Fibroblast of peridontal ligament (primary cell): ENCODE data around the gene HSPA4L.

ENCODE experiments used
- DNase-seq: peaks from one replicate; pipeline ENCODE4 v3.0.0-alpha.2; 2010; ENCODE audit errors: extremely low read depth

Gene HSPA4L

DNA sequence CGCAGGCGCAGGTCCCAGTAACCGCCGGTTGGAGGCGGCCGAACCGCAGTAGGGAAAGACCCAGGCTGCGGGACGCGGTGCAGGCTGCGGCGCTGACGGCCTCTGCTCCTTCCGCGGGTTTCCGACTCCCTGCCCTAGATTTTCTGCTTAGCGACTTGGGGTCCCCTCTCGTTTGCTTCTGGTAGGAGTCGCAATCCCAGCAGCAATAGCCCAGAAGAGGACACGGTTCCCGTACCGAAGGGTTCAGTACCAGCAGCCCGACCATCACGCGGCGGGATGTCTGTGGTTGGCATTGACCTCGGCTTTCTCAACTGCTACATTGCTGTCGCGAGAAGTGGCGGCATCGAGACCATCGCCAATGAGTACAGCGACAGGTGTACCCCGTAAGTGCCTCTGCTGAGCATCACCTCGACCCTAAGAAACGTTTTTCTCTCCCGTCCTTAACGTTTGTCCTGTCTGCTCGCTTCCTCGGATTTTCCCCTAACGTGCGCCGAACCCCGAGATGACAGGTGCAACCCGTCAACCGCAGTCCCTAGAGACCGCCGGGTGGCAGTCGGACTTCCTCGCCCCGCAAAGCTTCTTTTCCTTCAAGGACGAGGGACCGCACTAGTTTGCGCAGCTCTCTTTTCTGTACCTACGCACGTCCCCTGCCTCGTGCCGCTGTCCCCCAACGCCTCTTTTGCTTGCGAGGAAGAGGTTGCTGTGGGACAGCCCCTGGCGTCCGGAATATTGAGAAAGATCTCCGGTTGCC, at the start of gene HSPA4L:
HSPA4L (plus strand) TSS at position 48 of the 751 bp plus-strand sequence; CDS start at position 277, 229 bp downstream.
- DNase-seq: peak; percentile 60

DNA sequence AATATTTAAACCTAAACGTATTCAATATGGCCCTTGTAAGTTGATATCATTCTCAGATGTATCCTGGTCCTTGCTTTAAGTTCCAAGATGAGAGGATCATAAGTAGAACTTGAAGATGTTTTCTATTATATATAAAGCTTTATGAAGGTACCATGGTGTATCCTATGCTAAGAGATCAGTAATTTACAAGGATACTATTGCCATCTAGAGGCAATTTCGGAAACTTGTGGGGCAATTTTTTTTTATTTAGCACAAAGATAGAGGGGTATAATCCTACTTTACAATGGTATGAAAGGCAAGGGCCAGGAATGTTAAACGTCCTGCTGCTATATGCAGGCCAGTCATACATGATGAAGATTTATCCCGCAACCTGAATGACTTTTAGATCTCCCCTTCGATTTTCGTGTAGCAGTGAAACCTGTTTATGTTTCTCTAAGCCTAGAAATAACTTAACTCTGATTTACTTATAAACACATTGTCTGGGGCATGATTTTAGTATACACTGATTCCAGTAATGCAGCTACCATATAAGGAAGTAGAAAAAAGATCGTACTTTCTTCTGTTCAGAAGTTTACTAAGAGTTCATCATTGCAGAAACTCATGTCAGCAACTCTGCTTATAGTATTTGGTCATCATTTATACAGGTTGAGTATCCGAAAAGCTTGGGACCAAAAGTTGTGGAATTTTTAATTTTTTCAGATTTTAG, 49.3 kb upstream of the HSPA4L start:
- peak; percentile 73 for DNase-seq

DNA sequence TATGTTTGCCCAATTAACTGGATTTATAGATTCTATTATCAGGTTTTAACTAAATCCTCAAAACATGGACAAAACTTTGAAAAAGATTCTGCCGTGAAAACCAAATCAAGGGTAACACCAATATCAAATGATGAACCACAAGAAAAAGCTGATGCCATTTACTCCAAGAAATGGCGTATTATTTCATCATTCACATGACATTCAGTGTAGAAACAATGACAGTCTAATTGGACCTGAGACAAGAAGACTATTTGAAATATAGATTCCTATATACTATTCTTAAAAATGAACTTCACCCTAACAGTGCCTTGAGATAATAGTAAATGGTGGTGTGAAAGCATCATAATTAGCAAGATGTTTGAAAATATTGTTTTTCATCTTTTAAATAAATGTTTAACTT, 47.1 kb upstream of the HSPA4L start:
- no peak for DNase-seq

DNA sequence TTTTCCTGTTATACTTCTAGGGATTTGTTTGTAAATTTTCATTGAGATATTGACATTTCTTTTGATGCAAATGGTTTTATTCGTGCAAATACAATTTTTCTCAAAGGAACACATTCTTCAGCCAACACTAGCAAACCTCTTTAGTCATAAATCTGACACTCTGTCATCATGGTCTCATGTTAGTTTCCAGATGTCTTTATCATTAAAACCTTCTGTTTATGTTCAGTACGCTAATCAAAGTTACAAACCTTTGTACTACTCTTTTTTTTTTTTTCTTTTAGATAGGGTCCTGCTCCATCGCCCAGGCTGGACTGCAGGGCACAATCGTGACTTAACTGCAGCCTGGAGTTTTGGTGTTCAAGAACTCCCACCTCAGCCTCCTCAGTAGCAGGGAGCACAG, 44.8 kb upstream of the HSPA4L start:
- DNase-seq: no peak

DNA sequence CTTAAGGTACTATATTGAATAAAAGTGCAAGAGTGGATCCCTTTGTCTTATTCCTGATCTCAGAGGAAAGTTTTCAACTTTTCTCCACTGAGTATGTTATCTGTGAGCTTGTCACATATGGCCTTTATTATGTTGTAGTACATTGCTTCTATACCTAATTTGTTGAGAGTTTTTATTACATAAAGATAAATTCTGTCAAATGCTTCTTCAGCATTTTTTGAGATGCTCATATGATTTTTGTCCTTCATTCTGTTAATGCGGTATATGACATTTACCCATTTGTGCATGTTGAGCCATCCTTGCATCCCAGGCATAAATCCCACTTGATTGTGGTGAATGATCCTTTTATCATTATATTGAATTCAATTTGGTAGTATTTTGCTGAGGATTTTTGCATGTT, 40.9 kb upstream of the HSPA4L start:
- DNase-seq: no peak

- DNase-seq: no peak
Observed at GRCh38 chr4:127747883-127748282, 34.2 kb upstream of the HSPA4L start.

GRCh38 chr4:127748957-127749356, 33.2 kb upstream of the HSPA4L start:
- DNase-seq: no peak

- no peak for DNase-seq
Observed at GRCh38 chr4:127756906-127757305, 25.2 kb upstream of the HSPA4L start.

- no peak for DNase-seq
Observed at GRCh38 chr4:127759228-127759820, 22.8 kb upstream of the HSPA4L start.

DNA sequence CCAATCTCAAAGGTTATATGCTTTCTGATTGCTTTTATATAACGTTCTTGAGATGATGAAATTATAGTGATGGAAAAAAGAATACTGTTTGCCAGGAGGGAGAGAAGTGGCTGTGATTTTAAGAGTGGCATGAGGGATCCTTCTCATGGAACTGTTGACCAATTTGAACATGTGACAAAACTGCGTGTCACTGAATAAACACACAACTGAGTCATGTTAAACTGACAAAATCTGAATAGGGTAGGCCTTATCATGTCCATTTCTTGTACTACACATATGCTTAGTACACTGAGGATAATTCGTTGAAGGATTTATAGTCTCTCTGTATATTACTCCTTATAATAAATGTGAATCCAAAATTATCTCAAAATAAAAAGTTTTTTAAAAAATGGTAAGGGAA, 22.2 kb upstream of the HSPA4L start:
- DNase-seq: no peak

GRCh38 chr4:127771535-127772275, 10.4 kb upstream of the HSPA4L start:
- no peak for DNase-seq

DNA sequence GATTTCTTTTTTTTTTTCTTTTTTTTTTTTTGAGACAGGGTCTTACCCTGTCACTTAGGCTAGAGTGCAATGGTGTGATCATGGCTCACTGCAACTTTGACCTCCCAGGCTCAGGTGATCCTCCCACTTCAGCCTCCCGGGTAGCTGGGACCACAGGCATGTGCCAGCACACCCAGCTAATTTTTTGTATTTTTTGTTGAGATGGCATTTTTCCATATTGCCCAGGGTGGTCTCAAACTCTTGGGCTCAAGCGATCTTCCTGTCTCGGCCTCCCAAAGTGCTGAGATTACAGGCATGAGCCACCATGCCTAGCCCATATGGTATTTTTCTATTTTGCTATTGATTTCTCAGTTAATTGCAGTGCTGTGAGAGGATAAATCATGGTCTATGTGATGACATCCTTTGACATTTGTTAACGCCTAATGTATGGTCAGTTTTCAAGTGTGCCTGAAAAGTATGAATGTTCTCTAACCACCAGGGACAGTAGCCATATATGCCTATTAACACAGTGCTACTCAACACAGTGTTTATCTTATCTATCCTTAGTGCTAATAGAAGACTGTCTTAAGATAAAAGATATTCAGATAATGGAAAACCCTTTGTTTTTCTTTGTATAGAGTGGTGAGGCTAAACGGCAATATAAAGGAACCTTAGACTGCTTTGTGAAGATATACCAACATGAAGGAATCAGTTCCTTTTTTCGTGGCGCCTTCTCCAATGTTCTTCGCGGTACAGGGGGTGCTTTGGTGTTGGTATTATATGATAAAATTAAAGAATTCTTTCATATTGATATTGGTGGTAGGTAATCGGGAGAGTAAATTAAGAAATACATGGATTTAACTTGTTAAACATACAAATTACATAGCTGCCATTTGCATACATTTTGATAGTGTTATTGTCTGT, 9.1 kb upstream of the HSPA4L start:
- no peak for DNase-seq

- DNase-seq: no peak
Observed at GRCh38 chr4:127775843-127776242, 6.3 kb upstream of the HSPA4L start.

DNA sequence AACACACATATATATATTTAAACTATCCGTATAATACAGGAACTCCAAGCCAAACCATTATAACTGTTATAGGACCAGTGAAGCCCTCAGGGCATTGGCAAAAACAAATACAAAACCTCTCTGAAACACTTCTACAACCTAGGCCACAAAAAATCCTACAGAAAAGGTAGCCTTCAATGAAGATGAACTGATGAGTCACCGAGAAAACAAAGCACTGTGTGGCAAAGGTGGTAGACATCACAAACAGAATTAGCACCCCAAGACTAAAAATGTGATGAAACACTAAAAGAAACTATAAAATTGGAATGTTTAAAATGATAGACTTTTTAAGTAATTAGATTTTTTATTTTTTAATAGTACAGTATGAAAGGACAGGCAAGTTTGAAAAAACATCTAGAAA, 5.5 kb upstream of the HSPA4L start:
- no peak for DNase-seq

GRCh38 chr4:127777487-127777886, 4.6 kb upstream of the HSPA4L start:
- DNase-seq: no peak

DNA sequence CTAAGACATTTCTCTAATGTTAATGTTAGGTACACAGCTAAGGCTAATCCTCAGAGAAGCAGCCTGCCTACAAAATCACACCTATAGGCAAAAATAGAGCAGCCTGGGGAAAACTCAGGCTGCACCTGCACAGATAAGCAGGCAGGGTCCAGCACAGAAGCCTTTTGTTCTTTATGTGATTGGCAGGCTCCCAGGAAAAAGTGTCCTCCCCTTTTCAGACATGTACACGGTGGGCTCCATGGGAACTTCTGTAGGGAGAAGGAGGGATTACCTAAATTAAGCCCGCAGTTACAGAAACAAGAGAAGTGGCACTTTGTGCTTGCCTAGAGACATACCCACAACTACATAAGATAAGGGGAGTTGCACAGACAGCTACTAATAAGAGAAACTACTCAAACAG, 4.0 kb upstream of the HSPA4L start:
- DNase-seq: no peak

GRCh38 chr4:127780598-127780997, 1.5 kb upstream of the HSPA4L start:
- DNase-seq: no peak

DNA sequence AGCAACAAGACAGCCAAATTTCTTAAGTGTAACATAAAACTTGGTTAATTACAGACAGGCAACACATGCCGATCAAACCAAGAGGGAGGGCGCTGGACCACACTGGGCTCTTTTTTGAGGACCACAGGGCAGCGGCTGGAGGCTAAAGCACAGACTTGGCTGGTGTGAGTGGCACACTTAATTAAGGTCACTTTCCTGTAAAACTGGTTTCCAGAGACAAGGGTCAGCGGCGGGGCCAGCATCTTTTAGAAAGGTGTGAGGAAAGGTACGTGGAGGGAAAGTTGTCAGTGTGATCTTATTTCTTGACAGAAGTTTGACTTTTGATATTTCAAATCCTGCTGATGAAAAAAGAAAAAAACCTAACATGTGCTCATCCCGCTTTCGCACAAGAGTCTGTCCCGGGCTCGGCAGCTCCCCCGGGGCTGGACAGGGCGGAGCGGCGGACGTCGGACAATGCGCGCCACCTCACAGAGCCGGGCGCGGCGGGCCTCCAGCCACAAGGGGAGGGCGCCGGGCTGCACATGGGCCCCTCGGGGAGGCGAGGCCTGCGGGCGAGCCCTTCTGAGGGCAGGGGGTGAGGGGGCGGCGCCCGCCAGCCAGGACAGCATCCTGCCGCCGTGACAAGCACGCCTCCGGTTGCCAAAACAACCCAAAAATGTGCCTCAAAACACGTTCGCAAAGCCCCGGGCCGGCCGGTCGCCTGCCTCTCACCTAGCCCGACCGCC, 660 bp upstream of the HSPA4L start:
- peak; percentile 34 for DNase-seq

DNA sequence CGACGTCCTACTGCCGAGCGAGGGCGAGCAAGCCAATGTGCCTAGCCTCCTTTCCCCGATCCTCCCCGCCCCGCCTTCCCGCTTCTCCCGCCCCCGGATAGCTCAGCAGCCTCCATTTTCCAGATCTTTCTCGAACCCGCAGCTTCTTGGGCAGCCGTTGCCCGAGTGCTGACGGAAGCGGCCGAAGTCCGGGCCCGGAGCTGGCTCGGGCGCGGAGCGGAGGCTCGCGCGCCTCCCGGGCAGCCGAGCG, 172 bp upstream of the HSPA4L start:
- peak; percentile 76 for DNase-seq

DNA sequence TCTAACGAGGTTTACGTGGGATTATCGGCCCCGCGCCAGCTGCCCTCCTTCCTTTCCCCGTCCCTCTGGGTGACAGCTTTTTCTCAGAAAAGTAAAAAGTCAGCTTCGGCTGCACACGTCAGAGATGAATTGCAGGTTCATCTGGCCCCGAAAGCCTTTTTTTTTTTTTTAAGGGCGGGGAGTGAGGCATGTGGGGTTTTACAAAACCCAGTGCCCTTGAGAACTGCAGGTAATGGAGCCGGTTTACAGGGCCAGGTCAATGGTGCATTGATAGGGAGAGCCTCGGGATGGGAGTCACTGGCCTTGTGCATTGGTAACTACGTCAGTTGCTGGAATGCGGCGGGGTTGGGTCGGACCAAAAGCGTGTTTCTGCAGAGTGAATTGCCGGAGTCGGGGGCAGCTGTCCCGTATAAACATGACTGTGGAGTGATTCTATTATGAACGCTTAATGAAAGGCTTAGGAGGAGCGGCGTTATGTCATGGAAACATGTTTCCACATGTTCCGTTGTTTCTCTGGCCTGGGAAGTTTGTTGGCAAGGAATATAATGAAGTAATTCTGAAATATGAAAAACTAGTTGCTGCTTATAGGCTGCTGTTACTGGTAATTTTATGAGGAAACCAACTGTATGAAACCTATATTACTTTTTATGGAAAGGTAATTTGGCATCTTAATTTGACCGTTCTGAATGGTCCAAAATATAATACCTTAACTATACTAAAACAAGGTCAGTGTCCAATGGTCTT, 1.1 kb downstream of the HSPA4L start:
- peak; percentile 78 for DNase-seq
